NCI-H2171 (cell line): ENCODE data around the gene SELENOF.
"Not testable (repeated sequence)": the region's sequence is repeated elsewhere in the genome, so short reads cannot be mapped to it uniquely, and the experiment has no call there.

Experiments
- DNase-seq: peaks from one replicate; lab custom pipeline; 2025; lab: John Stamatoyannopoulos, UW

SELENOF gene

DNA sequence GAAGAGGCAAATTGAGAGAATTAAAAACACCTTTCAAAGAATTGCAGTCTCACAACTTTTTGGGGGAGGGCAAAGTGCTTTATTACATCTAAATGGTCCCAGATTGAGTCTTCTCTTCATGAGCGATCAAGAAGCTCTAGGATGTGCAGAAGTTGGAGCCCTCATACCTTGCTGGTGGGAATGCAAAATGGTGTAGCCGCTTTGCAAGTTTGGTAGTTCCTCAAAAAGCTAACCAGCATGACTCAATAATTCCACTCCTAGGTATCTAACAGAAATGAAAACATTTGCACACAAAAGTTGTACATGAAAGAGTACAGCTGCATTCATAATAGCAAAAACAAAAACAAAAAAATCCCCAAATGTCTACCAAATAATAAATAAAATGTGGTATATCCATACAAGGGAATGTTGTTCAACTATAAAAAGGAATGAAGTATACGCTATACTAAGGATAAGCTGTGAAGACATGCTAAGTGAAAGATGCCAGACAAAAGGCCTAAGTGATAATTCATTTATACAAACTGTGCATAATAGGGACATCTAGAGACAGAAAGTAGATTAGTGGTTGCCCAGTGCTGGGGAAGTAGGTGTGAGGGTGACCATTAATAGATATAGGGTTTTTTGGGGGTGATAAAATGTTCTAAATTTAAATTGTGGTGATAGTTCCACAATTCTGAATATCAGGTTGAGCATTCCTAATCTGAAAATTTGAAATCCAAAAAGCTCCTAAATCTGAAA is 55.2 kb downstream of the SELENOF start:
- DNase-seq, result no peak

- DNase-seq, result no peak
Observed at GRCh38 chr1:86856196-86856595, 57.7 kb downstream of the SELENOF start.

DNA sequence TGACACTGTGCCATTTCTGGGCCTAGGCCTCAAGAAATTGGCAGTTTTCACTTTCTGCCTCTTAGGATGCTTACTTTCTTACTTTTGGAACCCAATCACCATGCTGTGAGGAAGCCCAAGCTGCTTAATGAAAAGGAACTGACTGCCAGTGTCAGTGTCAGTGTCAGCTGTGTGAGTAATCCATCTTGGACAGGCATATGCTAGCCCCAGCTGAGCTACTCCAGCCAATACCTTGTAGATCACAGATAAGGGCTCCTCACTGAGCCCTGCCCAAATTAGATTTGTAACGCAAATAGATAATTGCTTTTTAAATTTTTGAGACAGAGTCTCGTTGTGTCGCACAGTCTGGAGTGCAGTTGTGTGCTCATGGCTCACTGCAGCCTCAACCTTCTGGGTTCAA is 59.6 kb downstream of the SELENOF start:
- DNase-seq, result no peak

DNA sequence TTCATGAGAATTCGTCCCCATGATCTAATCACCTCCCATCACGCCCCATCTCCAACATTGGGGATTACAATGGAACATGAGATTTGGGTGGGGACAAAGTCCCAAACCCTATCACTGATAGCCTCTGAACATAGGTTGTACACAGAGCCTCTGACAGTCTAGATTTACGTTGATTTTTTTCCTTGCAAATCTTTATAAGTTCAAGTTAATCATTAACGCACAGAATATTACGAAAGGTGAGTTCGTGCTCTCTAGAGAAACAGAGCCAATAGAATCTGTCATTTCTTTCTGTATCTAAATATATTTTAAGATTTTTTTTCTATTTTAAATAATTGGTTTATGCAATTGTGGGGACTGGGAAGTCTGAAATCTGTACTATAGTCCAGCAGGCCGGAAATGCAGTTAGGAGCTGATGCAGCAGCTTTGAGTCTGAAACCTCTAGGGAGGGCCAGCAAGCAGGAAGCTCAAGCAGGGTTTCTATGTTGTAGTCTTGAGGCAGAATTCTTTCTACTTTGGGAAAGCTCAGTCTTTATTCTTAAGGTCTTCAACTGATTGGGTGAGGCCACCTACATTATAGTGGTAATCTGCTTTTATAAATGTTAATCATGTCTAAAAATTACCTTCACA is 61.0 kb downstream of the SELENOF start:
- no peak for DNase-seq

DNA sequence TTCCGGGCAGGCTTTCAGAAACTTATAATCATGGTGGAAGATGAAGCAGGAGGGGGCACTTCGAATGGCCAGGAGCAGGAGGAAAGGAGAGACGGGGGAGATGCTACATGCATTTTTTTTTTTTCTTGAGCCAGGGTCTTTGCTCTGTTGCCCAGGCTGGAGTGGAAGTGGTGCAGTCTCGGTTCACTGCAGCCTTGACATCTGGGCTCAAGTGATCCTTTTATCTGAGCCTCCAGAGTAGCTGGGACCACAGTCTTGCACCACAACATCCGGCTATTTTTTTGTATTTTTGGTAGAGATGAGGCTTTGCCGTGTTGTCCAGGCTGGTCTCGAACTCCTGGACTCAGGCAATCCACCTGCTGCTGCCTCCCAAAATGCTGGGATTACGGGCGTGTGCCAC is 61.6 kb downstream of the SELENOF start:
- no peak for DNase-seq

GRCh38 chr1:86849756-86850155 is 64.2 kb downstream of the SELENOF start:
- DNase-seq, result peak; percentile 27

- DNase-seq, result no peak
Observed at GRCh38 chr1:86848654-86849053, 65.3 kb downstream of the SELENOF start.

DNA sequence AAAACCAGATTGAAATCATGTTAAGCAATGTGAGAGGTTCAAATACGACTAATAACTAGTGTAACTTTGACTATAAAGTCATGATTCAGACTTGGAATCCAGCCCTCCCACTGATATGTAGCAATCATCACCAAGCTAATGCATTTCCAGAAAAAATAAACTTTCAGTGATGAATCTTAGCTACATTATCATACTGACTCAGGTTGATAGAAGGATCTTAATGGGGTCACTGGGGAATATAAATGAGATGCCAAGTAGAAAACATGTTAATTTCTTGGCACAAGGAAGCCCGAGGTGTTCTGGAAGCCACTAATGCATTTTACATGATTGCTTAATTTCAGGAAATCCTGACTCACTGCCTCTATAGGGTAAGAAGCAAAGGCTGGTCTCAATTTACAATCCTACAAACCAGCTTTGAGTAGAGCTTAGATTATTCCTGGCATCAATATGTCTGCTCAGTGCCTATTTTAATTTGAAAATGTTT is 67.7 kb downstream of the SELENOF start:
- DNase-seq, result no peak

DNA sequence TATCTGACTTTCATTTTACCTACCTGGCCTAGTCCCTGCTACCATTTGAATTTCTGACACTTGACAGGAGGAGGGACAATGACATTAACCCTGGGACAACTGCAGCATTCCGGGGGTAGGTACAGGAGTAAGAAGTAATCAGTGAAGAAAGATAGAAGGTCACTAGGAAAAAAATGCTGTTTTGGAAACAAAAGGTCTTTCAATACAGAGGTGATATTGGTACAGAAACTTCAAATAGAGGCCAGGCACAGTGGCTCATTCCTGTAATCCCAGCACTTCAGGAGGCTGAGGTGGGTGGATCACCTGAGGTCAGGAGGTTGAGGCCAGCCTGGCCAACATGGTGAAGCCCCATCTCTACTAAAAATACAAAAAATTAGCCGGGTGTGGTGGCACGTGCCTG is 68.4 kb downstream of the SELENOF start:
- no peak for DNase-seq

- DNase-seq, result no peak
Observed at GRCh38 chr1:86841116-86841515, 72.8 kb downstream of the SELENOF start.

DNA sequence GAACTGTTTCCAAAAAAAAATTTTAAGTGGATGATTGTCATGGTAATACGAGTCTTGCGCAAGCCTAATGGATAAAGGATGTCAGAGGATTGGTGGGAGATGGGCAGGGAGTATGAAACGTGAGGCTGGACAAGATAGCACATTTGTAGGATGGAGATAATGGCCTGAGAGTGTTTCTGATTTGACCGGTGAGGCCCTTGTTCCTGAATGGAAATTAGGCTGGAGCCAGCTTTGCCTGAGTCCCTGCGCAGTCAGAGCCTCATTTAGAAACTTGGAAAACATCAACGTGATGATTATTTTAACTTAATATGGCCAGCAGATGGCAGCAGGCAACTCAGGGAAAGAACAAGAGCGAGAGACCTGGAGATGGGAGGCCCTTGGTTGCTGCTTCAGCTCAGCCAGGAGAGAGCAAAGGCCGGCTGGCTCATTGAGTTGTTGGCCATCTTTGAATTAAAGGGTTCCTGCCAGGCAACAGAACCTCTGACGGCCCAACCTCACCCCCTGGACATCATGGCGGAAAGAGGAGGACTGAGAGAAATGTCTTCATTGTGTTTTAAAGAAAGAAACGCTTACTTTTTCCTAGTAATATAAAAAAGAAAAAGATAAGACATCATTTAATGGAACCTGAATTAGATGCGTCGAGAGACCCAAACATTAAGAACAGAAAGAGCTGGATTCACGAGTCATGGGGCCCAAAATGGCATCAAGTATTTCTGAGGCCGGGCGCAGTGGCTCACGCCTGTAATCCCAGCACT is 80.3 kb downstream of the SELENOF start:
- DNase-seq, result peak; percentile 63

DNA sequence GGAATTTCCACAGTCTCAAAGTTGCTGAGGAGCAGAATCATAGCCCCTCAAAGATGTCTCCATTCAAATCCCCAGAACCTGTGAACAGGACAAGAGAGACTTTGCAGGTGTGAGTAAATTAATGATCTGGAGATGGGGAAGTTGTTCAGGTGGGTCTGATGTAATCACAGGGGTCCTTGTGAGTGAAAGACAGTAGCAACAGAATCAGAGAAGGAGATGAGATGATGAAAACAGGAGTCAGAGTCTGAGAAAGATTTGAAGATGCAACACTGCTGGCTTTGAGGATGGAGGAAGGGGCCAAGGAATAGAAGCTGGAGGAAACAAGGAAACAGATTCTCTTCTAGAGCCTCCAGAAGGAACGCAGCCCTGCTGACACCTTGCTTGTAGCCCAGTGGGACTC is 81.5 kb downstream of the SELENOF start:
- DNase-seq, result no peak

DNA sequence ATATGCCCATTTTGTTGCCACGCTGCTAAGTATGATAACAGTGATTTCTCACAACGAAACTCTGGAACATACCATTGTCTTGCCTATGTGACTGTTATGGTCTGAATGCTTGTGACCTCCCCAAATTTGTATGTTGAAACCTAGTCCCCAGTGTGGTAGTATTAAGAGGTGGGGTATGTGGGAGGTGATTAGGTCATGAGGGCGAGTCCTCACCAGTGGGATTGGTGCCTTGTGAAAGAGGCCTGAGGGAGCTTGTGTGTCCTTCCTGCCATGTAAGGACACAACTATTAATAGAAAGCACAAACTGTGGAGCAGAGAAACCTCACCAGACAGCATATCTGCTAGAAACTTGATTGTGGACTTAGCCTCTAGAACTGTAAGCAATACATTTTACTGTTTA is 84.6 kb downstream of the SELENOF start:
- no peak for DNase-seq

GRCh38 chr1:86828024-86828423 is 85.9 kb downstream of the SELENOF start:
- DNase-seq, result peak; percentile 24

DNA sequence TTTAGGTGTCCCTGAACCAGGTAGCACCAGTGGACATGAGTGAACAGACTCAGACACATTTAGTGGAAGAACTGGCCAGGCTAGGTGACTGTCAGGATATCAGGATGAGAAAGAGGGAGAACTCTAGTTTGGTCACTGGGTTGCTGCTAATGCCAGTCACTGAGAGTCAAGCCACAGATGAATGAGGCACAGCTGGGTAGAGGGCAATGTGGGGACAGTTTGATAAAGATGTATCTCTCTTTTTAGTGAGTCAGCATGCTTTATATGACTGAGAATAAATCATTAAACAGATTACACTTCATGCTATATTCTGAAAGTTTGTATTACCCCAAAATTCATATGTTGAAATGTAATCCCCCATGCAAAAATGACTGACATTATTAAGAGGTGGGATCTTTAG is 87.1 kb downstream of the SELENOF start:
- no peak for DNase-seq

DNA sequence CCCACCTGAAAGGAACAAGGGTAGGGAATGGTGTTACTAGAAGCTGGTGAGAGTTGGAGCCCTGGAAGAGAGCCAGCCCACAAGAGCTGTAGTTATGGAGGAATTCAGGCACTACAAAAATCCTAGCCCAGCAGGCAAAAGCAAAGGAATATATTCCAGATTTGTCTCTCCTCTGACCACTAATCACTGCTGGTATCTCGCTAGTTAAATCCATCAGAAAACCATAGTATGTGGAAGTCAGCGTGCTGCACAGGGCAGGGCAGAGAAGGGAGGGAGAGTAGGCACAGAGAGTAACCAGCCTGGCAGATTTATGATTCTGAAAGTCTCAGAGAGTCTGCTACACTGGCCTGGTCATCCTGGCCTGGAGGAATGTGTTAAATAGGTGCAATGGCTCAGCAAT is 88.6 kb downstream of the SELENOF start:
- DNase-seq, result no peak

DNA sequence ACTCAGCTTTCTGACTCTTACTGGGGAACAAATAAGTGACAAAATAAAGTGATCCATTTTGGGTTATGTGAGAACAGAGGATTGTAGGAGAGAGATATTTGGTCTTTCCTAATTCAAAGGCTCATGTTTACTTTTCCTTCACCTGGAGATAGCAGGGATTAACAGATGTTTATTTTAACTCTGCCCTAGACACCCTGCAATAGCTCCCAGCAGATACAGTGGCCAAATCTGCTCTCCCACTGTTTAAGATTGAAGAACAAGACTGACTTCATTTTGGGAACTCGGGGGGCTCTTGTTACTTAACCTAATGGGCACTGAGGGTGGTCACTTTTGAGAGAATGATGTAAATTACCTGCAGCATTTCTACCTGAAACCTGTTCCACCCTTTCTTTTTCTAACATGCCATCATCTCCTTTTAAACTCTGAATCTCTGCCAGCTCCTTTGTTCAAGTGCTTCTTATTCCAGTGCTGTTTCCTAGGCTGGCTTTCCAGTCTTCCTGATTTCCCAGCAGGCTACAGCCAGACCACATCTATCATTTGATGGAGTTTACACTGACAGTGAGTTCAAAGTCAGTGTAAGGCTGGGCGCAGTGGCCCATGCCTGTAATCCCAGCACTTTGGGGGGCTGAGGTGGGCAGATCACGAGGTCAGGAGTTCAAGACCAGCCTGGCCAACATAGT is 90.0 kb downstream of the SELENOF start:
- no peak for DNase-seq

DNA sequence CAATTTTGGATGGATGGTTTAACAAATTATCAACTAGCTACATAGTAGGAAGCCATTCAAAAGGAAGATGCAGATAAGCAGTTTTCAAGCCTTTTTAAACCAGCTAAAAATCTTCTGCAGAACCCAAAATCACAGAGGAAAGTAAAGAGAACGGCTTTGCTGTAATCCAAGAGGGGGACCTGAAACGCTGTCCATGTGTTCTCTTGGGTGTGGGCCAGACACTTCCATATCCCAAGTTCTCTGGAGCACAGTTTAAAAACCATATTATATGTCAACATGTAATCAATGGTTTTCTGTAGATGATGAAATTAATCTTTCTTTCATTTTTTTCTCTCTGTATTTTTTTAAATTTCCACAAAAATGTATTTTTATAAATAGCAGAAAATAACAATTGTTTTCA is 90.5 kb downstream of the SELENOF start:
- DNase-seq, result no peak

DNA sequence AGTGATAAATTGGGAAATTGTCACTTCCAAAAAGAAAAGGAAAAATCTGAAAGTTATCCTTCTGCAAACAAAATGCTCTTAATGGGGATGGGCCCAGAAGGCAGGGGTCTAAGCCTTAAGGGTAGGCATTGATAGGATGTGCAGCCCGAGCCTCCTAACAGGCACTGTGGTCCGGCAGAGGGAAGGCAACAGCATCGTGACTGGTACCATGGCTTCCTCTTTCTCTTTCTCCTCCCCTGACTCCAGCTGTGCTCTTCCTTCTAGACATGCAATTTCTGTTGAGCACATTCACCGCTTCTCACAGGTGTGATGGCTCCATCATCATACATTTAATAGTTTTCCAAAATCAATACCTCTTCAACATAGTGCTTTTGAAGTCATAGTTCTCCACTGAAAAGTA is 91.5 kb downstream of the SELENOF start:
- DNase-seq, result no peak

- no peak for DNase-seq
Observed at GRCh38 chr1:86821956-86822355, 92.0 kb downstream of the SELENOF start.

DNA sequence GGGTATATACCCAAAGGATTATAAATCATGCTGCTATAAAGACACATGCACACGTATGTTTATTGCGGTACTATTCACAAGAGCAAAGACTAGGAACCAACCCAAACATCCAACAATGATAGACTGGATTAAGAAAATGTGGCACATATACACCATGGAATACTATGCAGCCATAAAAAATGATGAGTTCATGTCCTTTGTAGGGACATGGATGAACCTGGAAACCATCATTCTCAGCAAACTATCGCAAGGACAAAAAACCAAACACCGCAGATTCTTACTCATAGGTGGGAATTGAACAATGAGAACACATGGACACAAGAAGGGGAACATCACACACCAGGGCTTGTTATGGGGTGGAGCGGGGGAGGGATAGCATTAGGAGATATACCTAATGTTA is 94.0 kb downstream of the SELENOF start:
- DNase-seq, result not testable (repeated sequence)

- not testable (repeated sequence) for DNase-seq
Observed at GRCh38 chr1:86817246-86817826, 96.6 kb downstream of the SELENOF start.
